ENCODE measurements around the gene PRDX5.

The PRDX5 gene

GRCh38 chr11:64291752-64292459 is 26.0 kb upstream of the PRDX5 start:
- H3K27ac ChIP-seq (replicated peaks): no peak overlapping the region
- peaks cover 55% of the 10 kb centered on the region for H3K27me3 ChIP-seq (ENCODE audit: insufficient read depth, poor library complexity, severe bottlenecking)
- no peak for DNase-seq (ENCODE audit: low read depth in 1 of 2, low spot score in 1 of 2)
- H3K4me3 ChIP-seq (replicated peaks; ENCODE audit: insufficient read depth, low read length): no peak overlapping the region
- TF ChIP-seq, protein P1, sequence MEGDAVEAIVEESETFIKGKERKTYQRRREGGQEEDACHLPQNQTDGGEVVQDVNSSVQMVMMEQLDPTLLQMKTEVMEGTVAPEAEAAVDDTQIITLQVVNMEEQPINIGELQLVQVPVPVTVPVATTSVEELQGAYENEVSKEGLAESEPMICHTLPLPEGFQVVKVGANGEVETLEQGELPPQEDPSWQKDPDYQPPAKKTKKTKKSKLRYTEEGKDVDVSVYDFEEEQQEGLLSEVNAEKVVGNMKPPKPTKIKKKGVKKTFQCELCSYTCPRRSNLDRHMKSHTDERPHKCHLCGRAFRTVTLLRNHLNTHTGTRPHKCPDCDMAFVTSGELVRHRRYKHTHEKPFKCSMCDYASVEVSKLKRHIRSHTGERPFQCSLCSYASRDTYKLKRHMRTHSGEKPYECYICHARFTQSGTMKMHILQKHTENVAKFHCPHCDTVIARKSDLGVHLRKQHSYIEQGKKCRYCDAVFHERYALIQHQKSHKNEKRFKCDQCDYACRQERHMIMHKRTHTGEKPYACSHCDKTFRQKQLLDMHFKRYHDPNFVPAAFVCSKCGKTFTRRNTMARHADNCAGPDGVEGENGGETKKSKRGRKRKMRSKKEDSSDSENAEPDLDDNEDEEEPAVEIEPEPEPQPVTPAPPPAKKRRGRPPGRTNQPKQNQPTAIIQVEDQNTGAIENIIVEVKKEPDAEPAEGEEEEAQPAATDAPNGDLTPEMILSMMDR (IDR thresholded peaks at IDR 0.05; ENCODE audit: insufficient read depth, low read length): no peak
- no peak for TF ChIP-seq POLR2AphosphoS5 (IDR thresholded peaks at IDR 0.05; ENCODE audit: low read depth)
- no peak for TF ChIP-seq REST (IDR thresholded peaks at IDR 0.05; ENCODE audit: insufficient replicate concordance, low read depth)
- no peak for TF ChIP-seq GABPA (IDR thresholded peaks at IDR 0.05; ENCODE audit: low read depth)
- no peak for TF ChIP-seq SPI1 (IDR thresholded peaks at IDR 0.05; ENCODE audit: borderline replicate concordance, low read depth)

GRCh38 chr11:64292460-64293254 is 25.3 kb upstream of the PRDX5 start:
- TF ChIP-seq POLR2AphosphoS5 (IDR thresholded peaks at IDR 0.05; ENCODE audit: low read depth): no peak
- TF ChIP-seq, protein P1 (IDR thresholded peaks at IDR 0.05; ENCODE audit: insufficient read depth, low read length): no peak
- no peak for TF ChIP-seq GABPA (IDR thresholded peaks at IDR 0.05; ENCODE audit: low read depth)
- no peak for TF ChIP-seq REST (IDR thresholded peaks at IDR 0.05; ENCODE audit: insufficient replicate concordance, low read depth)
- TF ChIP-seq SPI1 (IDR thresholded peaks at IDR 0.05; ENCODE audit: borderline replicate concordance, low read depth): no peak
- Histone ChIP-seq H3K27ac (replicated peaks) (no peak overlapping the region), H3K27me3 (ENCODE audit: insufficient read depth, poor library complexity, severe bottlenecking) (peaks cover 61% of the 10 kb centered on the region), H3K4me3 (replicated peaks; ENCODE audit: insufficient read depth, low read length) (no peak overlapping the region)
- DNase-seq (ENCODE audit: low read depth in 1 of 2, low spot score in 1 of 2): no peak

GRCh38 chr11:64294774-64295173 is 23.1 kb upstream of the PRDX5 start:
- H3K27ac ChIP-seq (replicated peaks): no peak overlapping the region
- TF ChIP-seq GABPA (IDR thresholded peaks at IDR 0.05; ENCODE audit: low read depth) (no peak), SPI1 (IDR thresholded peaks at IDR 0.05; ENCODE audit: borderline replicate concordance, low read depth) (no peak)
- no peak for DNase-seq (ENCODE audit: low read depth in 1 of 2, low spot score in 1 of 2)
- peaks cover 83% of the 10 kb centered on the region for H3K27me3 ChIP-seq (ENCODE audit: insufficient read depth, poor library complexity, severe bottlenecking)
- H3K4me3 ChIP-seq (replicated peaks; ENCODE audit: insufficient read depth, low read length): no peak overlapping the region

DNA sequence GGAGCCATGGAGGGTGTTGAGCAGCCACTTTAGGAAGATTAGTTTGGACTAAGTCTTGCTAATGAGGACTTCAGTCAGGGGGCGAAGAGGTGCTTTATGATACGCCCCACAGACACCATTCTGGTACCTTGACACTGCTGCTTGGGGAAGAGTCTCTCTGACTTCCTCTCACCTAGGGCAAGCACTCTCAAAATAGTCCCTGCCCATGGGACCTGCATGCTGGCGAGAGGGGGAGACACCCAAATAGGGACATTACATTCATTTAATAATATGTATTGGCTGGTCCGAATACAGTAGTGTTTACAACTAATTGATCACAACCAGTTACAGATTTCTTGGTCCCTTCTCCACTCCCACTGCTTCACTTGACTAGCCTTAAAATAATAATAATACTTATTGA is 22.2 kb upstream of the PRDX5 start:
- DNase-seq (ENCODE audit: low read depth in 1 of 2, low spot score in 1 of 2): no peak
- Histone ChIP-seq H3K27ac (replicated peaks) (no peak overlapping the region), H3K4me3 (replicated peaks; ENCODE audit: insufficient read depth, low read length) (no peak overlapping the region), H3K27me3 (ENCODE audit: insufficient read depth, poor library complexity, severe bottlenecking) (peaks cover 86% of the 10 kb centered on the region)
- TF ChIP-seq GABPA (IDR thresholded peaks at IDR 0.05; ENCODE audit: low read depth): no peak
- no peak for TF ChIP-seq REST (IDR thresholded peaks at IDR 0.05; ENCODE audit: insufficient replicate concordance, low read depth)
- TF ChIP-seq, protein P1 (IDR thresholded peaks at IDR 0.05; ENCODE audit: insufficient read depth, low read length): no peak
- TF ChIP-seq SPI1 (IDR thresholded peaks at IDR 0.05; ENCODE audit: borderline replicate concordance, low read depth): no peak
- no peak for TF ChIP-seq POLR2AphosphoS5 (IDR thresholded peaks at IDR 0.05; ENCODE audit: low read depth)

Data from HL-60 (cell line).